Adrenal gland (tissue), 5 donors: ENCODE data around the gene ASCL3.

Experiments
- CTCF ChIP-seq, 6 experiments: fragments of 450-650 bp in 4 of 6; fragments of 200-600 bp in 2 of 6; sonication (generic) in 1 of 6; IDR thresholded peaks; 1 replicate in 5 of 6; 2 replicates in 1 of 6; pipeline versions ENCODE4 v1.5.1 to v1.8.0; 2016 to 2021; ENCODE audit warnings: antibody characterized with exemption in 6 of 6, mild to moderate bottlenecking in 2 of 6, moderate library complexity in 1 of 6
- POLR2A ChIP-seq, 2 donors: fragments of 450-650 bp; IDR thresholded peaks; one replicate each; pipeline ENCODE4 v1.6.1; 2017; ENCODE audit warnings: antibody characterized with exemption in 2 of 2, mild to moderate bottlenecking in 2 of 2, moderate library complexity in 1 of 2
- donor health status: DM: no; HTN: no; CAD: no.

- TF ChIP-seq CTCF (IDR thresholded peaks at IDR 0.05) (no peak), POLR2A (IDR thresholded peaks at IDR 0.05) (no peak)
Observed at GRCh38 chr11:8963569-8964323, 20.9 kb upstream of the ASCL3 start.
